Measurements from ENCODE around the gene RUNX3. TPM values are rescaled to one million over a fixed set of nuclear protein-coding genes. Genes with fewer than 3 reads are reported as not detected.

RUNX3 gene
- polyA plus RNA-seq, 1 donor: 4.8 TPM

- no peak overlapping the region for H3K27ac ChIP-seq (ENCODE audit: low read length)
- no peaks in the 10 kb centered on the region for H3K36me3 ChIP-seq (ENCODE audit: control insufficient read depth, insufficient read depth, low read length)
- WGBS (ENCODE audit: insufficient coverage, low lambda C conversion rate): no CpG with 5 or more reads among the region's 9 CpGs
- no peak overlapping the region for H3K4me3 ChIP-seq (ENCODE audit: low read length)
- no peaks in the 10 kb centered on the region for H3K9me3 ChIP-seq (ENCODE audit: control insufficient read depth, low read depth, low read length)
- H3K27me3 ChIP-seq (ENCODE audit: control insufficient read depth, insufficient read depth, low read length): peaks cover 2% of the 10 kb centered on the region
- no peak for DNase-seq
- H3K4me1 ChIP-seq (ENCODE audit: control insufficient read depth, insufficient read depth, low read length): peaks cover 8% of the 10 kb centered on the region
Measured at GRCh38 chr1:24900486-24900849, 29.6 kb downstream of the RUNX3 start.

GRCh38 chr1:24899581-24900485 lies 30.2 kb downstream of the RUNX3 start:
- no CpG with 5 or more reads among the region's 14 CpGs for WGBS (ENCODE audit: insufficient coverage, low lambda C conversion rate)
- Histone ChIP-seq H3K9me3 (ENCODE audit: control insufficient read depth, low read depth, low read length) (no peaks in the 10 kb centered on the region), H3K27ac (ENCODE audit: low read length) (no peak overlapping the region), H3K4me3 (ENCODE audit: low read length) (no peak overlapping the region), H3K27me3 (ENCODE audit: control insufficient read depth, insufficient read depth, low read length) (peaks cover 2% of the 10 kb centered on the region), H3K4me1 (ENCODE audit: control insufficient read depth, insufficient read depth, low read length) (peaks cover 8% of the 10 kb centered on the region), H3K36me3 (ENCODE audit: control insufficient read depth, insufficient read depth, low read length) (no peaks in the 10 kb centered on the region)
- DNase-seq: no peak

- Histone ChIP-seq H3K27me3 (ENCODE audit: control insufficient read depth, insufficient read depth, low read length) (peaks cover 2% of the 10 kb centered on the region), H3K27ac (ENCODE audit: low read length) (no peak overlapping the region), H3K4me3 (ENCODE audit: low read length) (no peak overlapping the region), H3K4me1 (ENCODE audit: control insufficient read depth, insufficient read depth, low read length) (peaks cover 8% of the 10 kb centered on the region), H3K9me3 (ENCODE audit: control insufficient read depth, low read depth, low read length) (no peaks in the 10 kb centered on the region), H3K36me3 (ENCODE audit: control insufficient read depth, insufficient read depth, low read length) (no peaks in the 10 kb centered on the region)
- DNase-seq: no peak
- WGBS (ENCODE audit: insufficient coverage, low lambda C conversion rate): no CpG with 5 or more reads among the region's 8 CpGs
Measured at GRCh38 chr1:24898909-24899439, 31.1 kb downstream of the RUNX3 start.

DNA sequence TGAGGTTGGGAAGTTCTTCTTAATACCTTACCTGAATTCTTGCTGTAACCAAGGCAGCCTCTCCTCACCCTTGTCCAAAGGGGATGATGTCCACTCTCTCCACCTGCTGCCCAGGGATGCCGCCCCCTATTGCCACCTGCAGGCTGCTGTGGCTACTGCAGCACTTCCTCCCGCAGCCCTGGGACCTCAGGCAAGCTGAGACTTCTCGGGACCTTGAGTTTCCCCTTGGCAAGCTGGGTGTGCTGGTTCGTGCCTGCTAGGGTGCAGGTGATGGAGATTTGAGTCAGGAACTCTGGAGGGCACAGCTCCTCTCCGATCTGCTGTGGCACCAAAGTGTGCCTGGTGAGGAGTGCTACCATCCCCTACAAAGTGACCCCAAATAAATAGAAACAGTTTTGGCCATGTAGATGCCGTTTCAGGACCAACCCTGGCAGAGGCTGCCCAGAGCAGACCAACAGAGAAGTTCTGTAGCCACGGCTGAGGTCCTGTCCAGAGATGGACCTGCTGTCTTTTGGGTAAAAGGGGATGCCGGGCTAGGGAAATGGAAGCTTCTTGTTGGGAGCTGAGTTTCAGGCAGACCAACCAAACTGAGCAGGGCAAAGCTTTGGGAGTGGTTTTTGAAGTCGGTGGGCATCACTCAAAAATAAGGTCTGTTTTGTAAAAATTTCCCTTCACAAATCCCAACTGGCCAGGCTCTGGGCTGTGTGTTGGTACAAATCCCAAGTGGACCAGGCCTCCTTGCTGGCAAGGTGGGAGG lies 31.7 kb downstream of the RUNX3 start:
- Histone ChIP-seq H3K27ac (ENCODE audit: low read length) (no peak overlapping the region), H3K27me3 (ENCODE audit: control insufficient read depth, insufficient read depth, low read length) (peaks cover 2% of the 10 kb centered on the region), H3K4me3 (ENCODE audit: low read length) (no peak overlapping the region), H3K9me3 (ENCODE audit: control insufficient read depth, low read depth, low read length) (no peaks in the 10 kb centered on the region), H3K36me3 (ENCODE audit: control insufficient read depth, insufficient read depth, low read length) (no peaks in the 10 kb centered on the region), H3K4me1 (ENCODE audit: control insufficient read depth, insufficient read depth, low read length) (peaks cover 12% of the 10 kb centered on the region)
- peak; percentile 42 to 58 for DNase-seq
- WGBS (ENCODE audit: insufficient coverage, low lambda C conversion rate): no CpG with 5 or more reads among the region's 9 CpGs

DNA sequence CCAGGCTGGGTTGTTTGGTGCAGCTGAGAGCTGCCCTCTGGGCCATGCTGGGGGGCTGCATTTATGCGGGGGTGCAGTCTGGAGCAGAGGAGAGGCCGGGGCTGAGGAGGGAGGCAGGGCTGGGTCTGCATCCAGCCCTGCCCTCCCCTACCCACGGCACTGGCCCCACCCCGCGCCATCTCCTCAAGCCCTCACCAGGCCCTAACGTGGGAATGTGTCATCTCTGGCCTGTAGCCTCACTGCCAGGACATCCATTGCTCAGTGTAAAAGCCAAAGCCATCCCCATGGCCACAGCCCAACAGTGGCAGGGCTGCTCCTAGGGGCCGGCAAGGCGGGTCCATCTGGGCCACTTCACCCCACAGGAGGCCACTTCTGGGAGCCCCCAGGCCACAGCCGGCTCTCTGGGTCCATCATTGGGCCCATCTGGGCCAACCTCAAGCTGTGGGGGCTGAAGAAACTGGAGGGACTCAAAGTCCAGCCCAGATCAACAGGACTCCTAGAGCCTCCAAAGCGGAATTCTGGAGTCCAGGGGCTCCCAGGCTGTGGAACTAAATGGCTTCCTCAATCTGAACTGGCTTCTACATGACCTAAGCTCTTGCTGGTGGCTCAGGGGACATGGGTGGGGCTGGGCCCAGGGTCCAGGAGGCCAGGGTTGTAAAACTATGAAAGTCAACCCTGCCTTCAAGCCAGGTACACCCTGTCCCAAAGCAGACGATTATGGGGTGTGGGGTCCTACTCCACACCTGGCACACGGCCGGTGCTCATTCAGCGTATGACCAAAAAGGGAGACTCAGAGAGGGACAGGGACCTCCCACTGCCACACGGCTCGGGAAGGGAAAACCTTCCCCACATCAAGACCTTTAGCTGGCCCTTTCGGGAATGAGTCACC lies 32.6 kb downstream of the RUNX3 start:
- H3K4me1 ChIP-seq (ENCODE audit: control insufficient read depth, insufficient read depth, low read length): peaks cover 14% of the 10 kb centered on the region
- H3K9me3 ChIP-seq (ENCODE audit: control insufficient read depth, low read depth, low read length): no peaks in the 10 kb centered on the region
- peaks cover 2% of the 10 kb centered on the region for H3K27me3 ChIP-seq (ENCODE audit: control insufficient read depth, insufficient read depth, low read length)
- no peaks in the 10 kb centered on the region for H3K36me3 ChIP-seq (ENCODE audit: control insufficient read depth, insufficient read depth, low read length)
- no CpG with 5 or more reads among the region's 17 CpGs for WGBS (ENCODE audit: insufficient coverage, low lambda C conversion rate)
- H3K27ac ChIP-seq (ENCODE audit: low read length): no peak overlapping the region
- peak in 1 of 2 donors; percentile 38 for DNase-seq
- H3K4me3 ChIP-seq (ENCODE audit: low read length): no peak overlapping the region

- Histone ChIP-seq H3K27me3 (ENCODE audit: control insufficient read depth, insufficient read depth, low read length) (peaks cover 2% of the 10 kb centered on the region), H3K4me1 (ENCODE audit: control insufficient read depth, insufficient read depth, low read length) (peaks cover 19% of the 10 kb centered on the region), H3K4me3 (ENCODE audit: low read length) (no peak overlapping the region), H3K36me3 (ENCODE audit: control insufficient read depth, insufficient read depth, low read length) (no peaks in the 10 kb centered on the region), H3K9me3 (ENCODE audit: control insufficient read depth, low read depth, low read length) (peaks cover 5% of the 10 kb centered on the region), H3K27ac (ENCODE audit: low read length) (no peak overlapping the region)
- 60% methylated on average over 1 of the region's 14 CpGs for WGBS (ENCODE audit: insufficient coverage, low lambda C conversion rate)
- DNase-seq: no peak
Measured at GRCh38 chr1:24896596-24897262, 33.3 kb downstream of the RUNX3 start.

GRCh38 chr1:24896176-24896575 lies 33.9 kb downstream of the RUNX3 start:
- WGBS (ENCODE audit: insufficient coverage, low lambda C conversion rate): 80% methylated on average over 1 of the region's 6 CpGs
- H3K27ac ChIP-seq (ENCODE audit: low read length): no peak overlapping the region
- H3K27me3 ChIP-seq (ENCODE audit: control insufficient read depth, insufficient read depth, low read length): peaks cover 2% of the 10 kb centered on the region

GRCh38 chr1:24895511-24895910 lies 34.6 kb downstream of the RUNX3 start:
- no peak for DNase-seq
- H3K4me1 ChIP-seq (ENCODE audit: control insufficient read depth, insufficient read depth, low read length): peaks cover 29% of the 10 kb centered on the region
- no peak overlapping the region for H3K27ac ChIP-seq (ENCODE audit: low read length)
- H3K36me3 ChIP-seq (ENCODE audit: control insufficient read depth, insufficient read depth, low read length): no peaks in the 10 kb centered on the region
- peaks cover 6% of the 10 kb centered on the region for H3K9me3 ChIP-seq (ENCODE audit: control insufficient read depth, low read depth, low read length)
- H3K27me3 ChIP-seq (ENCODE audit: control insufficient read depth, insufficient read depth, low read length): no peaks in the 10 kb centered on the region
- no CpG with 5 or more reads among the region's 4 CpGs for WGBS (ENCODE audit: insufficient coverage, low lambda C conversion rate)
- H3K4me3 ChIP-seq (ENCODE audit: low read length): no peak overlapping the region

More at GRCh38 chr1:24896176-24896575, 33.9 kb downstream of the RUNX3 start:
- Histone ChIP-seq H3K4me1 (ENCODE audit: control insufficient read depth, insufficient read depth, low read length) (peaks cover 23% of the 10 kb centered on the region), H3K4me3 (ENCODE audit: low read length) (no peak overlapping the region), H3K9me3 (ENCODE audit: control insufficient read depth, low read depth, low read length) (peaks cover 6% of the 10 kb centered on the region), H3K36me3 (ENCODE audit: control insufficient read depth, insufficient read depth, low read length) (no peaks in the 10 kb centered on the region)
- DNase-seq: no peak

- Histone ChIP-seq H3K4me3 (ENCODE audit: low read length) (no peak overlapping the region), H3K27me3 (ENCODE audit: control insufficient read depth, insufficient read depth, low read length) (no peaks in the 10 kb centered on the region), H3K36me3 (ENCODE audit: control insufficient read depth, insufficient read depth, low read length) (no peaks in the 10 kb centered on the region), H3K27ac (ENCODE audit: low read length) (no peak overlapping the region), H3K9me3 (ENCODE audit: control insufficient read depth, low read depth, low read length) (peaks cover 6% of the 10 kb centered on the region), H3K4me1 (ENCODE audit: control insufficient read depth, insufficient read depth, low read length) (peaks cover 42% of the 10 kb centered on the region)
- 86% methylated on average over 1 of the region's 8 CpGs for WGBS (ENCODE audit: insufficient coverage, low lambda C conversion rate)
- no peak for DNase-seq
Measured at GRCh38 chr1:24894002-24894401, 36.1 kb downstream of the RUNX3 start.

All from large intestine (tissue), 3 donors.